Right lobe of liver (tissue), 6 donors: Measurements from ENCODE around the gene HOXD11. TPM values are rescaled to one million over a fixed set of nuclear protein-coding genes. Genes with fewer than 3 reads are reported as not detected.

Source experiments
- ATAC-seq, 4 donors: fragments of 200-7000 bp; cut with Tn5 transposase; one replicate each; pipeline ENCODE4 v1.9.1; 2020; ENCODE audit warnings: mild to moderate bottlenecking in 4 of 4, moderate library complexity in 4 of 4
- DNase-seq, 3 donors: peaks; one replicate each; pipeline ENCODE4 v3.0.0-alpha.2; 2020
- H3K27ac ChIP-seq, 3 donors: fragments of 200-600 bp; one replicate each; pipeline ENCODE4 v1.8.0; 2022
- H3K27me3 ChIP-seq, 2 donors: fragments of 200-600 bp; one replicate each; pipeline ENCODE4 v1.8.0; 2022
- H3K36me3 ChIP-seq, 4 donors: fragments of 200-600 bp; sonication (generic) in 1 of 4; one replicate each; pipeline versions ENCODE4 v1.5.1 to v1.8.0; 2017 to 2022; ENCODE audit warnings: control low read depth in 1 of 4
- H3K4me1 ChIP-seq, 4 donors: fragments of 200-600 bp; sonication (generic) in 1 of 4; one replicate each; pipeline versions ENCODE4 v1.5.1 to v1.8.0; 2017 to 2022; ENCODE audit warnings: control low read depth in 1 of 4
- H3K4me3 ChIP-seq, 3 donors: fragments of 200-600 bp; one replicate each; pipeline ENCODE4 v1.8.0; 2022
- H3K9me3 ChIP-seq, 4 donors: fragments of 200-600 bp; sonication (generic) in 1 of 4; one replicate each; pipeline versions ENCODE4 v1.5.1 to v1.8.0; 2017 to 2022; ENCODE audit warnings: control low read depth in 1 of 4
- POLR2A ChIP-seq: fragments of 450-650 bp; IDR thresholded peaks from one replicate; pipeline ENCODE4 v1.6.1; 2017; ENCODE audit warnings: antibody characterized with exemption, mild to moderate bottlenecking
- WGBS: methylation state at CpG from one replicate; pipeline ENCODE4 v1.1.6; 2018; ENCODE audit warnings: low coverage, low lambda C conversion rate; ENCODE audit not compliant: insufficient coverage; ENCODE audit errors: missing lambda C conversion rate; 5-methylcytosine and 5-hydroxymethylcytosine counted together
- intact Hi-C, 2 donors: fragments of 100-400 bp; cut with DNase I; formaldehyde crosslinking; loops; one replicate each; pipeline versions ENCODE4 v1.11.2 to v1.14.1; 2022
- total RNA-seq, 6 experiments: library from RNA; depleted of rRNA in 2 of 6; stranded (reverse); fragments of >200 nt in 2 of 6; fragmentation: NEBNext Ultra II Directional in 3 of 6; extraction: Animal tissue kit (Norgen Biotek cat#: 25700) in 3 of 6; gene quantifications; one replicate each; pipeline versions ENCODE4 v1.1.0 to v1.2.4, GENCODE V29; 2016 to 2023
- TF ChIP-seq, protein P1 (sequence below), 4 donors: fragments of 200-600 bp in 3 of 4; fragments of 450-650 bp in 1 of 4; IDR thresholded peaks; one replicate each; pipeline versions ENCODE4 v1.5.1 to v1.8.0; 2016 to 2022; ENCODE audit warnings: antibody characterized with exemption in 4 of 4, mild to moderate bottlenecking in 2 of 4
- donor health status: DM: no; HTN: yes; CAD: no.
- donor health status: DM: no; HTN: no; CAD: no.
- donor health status: DM: no; HTN: no; CAD: no.
- donor health status: DM: no; HTN: yes; CAD: no.
- donor health status: DM: no; HTN: yes; CAD: no.

Gene HOXD11
- total RNA-seq, 6 experiments from 2014 or later: not detected

DNA sequence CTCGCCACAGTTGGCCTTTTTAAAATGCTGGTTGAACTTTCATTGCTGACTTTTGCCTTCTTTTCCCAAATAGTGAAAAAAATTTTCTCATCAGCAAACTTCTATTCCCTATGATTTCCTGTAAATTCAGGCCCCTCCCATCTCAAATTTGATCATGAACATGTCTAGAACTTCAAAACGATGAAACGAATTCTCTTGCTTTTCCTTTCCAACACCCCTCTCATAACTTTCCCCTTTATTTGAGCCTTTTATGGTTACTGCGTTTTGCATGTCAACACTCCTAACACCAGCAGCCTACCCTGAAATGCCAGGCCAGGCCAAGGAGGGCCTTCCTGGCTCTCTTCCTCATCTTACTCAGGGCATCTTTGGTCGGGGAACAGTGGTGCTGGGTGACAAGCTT is 16.2 kb upstream of the HOXD11 start:
- no peak for ATAC-seq
- intact Hi-C loops: loop anchor here in 1 of 2 donors (10.0 kb wide), 1 partner anchor 736 kb away; no protein-coding TSS in a partner anchor

DNA sequence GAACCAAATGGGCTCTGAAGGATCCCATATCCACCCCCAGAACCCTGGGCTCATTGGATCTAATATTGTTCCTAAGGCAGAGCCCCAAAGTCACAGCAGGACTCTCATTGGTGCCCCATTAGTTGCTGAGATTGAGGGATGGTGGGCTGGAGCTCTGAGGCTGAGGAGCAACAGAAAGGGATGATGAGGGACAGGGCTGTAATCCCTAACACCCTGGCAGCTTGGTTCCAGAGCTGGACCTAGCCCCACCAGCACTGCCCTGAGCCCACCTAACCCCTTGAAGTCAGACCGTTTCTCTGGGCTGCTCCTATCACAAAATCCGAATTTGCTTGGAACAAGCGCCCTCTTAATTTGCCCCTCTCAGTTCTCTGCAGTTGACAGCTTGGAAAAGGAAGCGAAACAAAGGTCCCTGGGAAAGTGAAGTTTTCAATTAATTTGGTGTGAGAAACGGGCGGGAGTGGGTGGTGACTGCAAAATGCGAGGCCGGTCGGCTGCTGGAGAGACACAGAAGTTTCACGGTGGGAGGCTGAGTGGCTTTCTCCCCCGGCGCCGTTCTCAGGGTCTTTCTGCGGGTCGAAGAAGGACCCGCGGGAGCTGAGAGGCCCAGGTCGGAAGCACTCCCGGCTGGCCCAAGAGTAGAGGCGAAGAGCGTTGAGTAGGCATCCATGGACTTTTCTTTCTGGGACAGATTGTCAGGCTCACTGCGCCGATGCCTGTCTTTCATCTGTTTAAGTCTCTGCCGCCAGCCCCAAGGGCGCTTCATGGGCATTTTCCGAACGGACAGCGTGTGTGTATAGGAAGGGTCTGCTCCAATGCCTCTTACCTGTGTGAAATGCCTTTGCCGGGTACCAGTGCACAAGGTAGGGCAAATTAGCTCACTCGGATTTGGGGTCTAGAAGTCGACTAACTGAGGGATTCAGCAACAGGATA is 15.5 kb upstream of the HOXD11 start:
- H3K27ac ChIP-seq: no peak overlapping the region
- TF ChIP-seq POLR2A: no peak
- TF ChIP-seq, protein P1, sequence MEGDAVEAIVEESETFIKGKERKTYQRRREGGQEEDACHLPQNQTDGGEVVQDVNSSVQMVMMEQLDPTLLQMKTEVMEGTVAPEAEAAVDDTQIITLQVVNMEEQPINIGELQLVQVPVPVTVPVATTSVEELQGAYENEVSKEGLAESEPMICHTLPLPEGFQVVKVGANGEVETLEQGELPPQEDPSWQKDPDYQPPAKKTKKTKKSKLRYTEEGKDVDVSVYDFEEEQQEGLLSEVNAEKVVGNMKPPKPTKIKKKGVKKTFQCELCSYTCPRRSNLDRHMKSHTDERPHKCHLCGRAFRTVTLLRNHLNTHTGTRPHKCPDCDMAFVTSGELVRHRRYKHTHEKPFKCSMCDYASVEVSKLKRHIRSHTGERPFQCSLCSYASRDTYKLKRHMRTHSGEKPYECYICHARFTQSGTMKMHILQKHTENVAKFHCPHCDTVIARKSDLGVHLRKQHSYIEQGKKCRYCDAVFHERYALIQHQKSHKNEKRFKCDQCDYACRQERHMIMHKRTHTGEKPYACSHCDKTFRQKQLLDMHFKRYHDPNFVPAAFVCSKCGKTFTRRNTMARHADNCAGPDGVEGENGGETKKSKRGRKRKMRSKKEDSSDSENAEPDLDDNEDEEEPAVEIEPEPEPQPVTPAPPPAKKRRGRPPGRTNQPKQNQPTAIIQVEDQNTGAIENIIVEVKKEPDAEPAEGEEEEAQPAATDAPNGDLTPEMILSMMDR (IDR thresholded peaks at IDR 0.05): no peak
- no peak for DNase-seq
- ATAC-seq: no peak
- H3K36me3 ChIP-seq: no peaks in the 10 kb centered on the region
- no peak overlapping the region for H3K4me3 ChIP-seq
- intact Hi-C loops: loop anchor here in 1 of 2 donors (10.0 kb wide), 1 partner anchor 737 kb away; no protein-coding TSS in a partner anchor
- 10% methylated on average over 23 of the region's 31 CpGs for WGBS
- peaks cover 0 to 21% (median 4%) of the 10 kb centered on the region in 4 donors for H3K4me1 ChIP-seq
- peaks cover 34 to 84% of the 10 kb centered on the region in 2 donors for H3K27me3 ChIP-seq
- no peaks in the 10 kb centered on the region for H3K9me3 ChIP-seq

More for the DNA sequence above, 16.2 kb upstream of the HOXD11 start:
- TF ChIP-seq, protein P1 (IDR thresholded peaks at IDR 0.05): no peak
- no peak for TF ChIP-seq POLR2A
- H3K4me1 ChIP-seq: peaks cover 0 to 16% (median 4%) of the 10 kb centered on the region in 4 donors
- no peak overlapping the region for H3K4me3 ChIP-seq
- no peak overlapping the region for H3K27ac ChIP-seq
- peaks cover 38 to 76% of the 10 kb centered on the region in 2 donors for H3K27me3 ChIP-seq
- no peaks in the 10 kb centered on the region for H3K36me3 ChIP-seq
- H3K9me3 ChIP-seq: no peaks in the 10 kb centered on the region
- WGBS: 13% methylated on average over 5 of the region's 5 CpGs
- DNase-seq: no peak

DNA sequence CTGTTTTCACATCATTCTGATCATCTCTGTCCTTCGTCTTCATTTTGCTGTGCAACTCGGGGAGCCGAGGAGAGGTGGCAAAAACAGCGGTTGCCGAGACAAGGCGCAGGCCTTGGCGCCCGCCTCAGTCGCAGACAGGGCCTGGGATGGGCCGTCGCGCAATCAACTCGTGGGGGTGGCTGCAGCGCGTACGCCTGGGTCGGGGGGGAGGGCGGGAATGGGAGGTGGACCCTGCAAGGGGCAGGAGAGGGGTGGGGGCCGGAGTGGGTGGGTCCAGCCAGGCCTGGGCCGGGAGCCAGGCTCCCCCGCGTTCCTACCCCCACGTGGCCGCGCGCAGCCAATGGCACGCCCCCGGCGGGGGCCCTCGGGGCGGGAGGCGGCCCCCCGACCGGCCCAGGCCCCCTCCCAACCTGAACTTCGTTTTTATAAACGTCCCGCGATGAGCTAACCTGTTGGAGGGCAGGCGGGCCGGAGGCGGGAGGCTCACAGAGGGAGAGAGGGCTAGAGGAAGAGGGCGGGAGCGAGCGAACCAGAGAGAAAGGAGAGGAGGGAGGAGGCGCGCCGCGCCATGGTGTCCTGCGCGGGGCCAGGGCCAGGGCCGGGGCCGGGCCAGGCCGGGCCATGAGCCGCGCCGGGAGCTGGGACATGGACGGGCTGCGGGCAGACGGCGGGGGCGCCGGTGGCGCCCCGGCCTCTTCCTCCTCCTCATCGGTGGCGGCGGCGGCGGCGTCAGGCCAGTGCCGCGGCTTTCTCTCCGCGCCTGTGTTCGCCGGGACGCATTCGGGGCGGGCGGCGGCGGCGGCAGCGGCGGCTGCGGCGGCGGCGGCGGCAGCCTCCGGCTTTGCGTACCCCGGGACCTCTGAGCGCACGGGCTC is 14.6 kb upstream of the HOXD11 start, which contains the start of gene HOXD13:
HOXD13 (plus strand) TSS at position 452 of the 875 bp plus-strand sequence; CDS start at position 622, 170 bp downstream.
- no peak within 1 kb of the TSS for H3K4me3 ChIP-seq
- TF ChIP-seq, protein P1 (IDR thresholded peaks at IDR 0.05): no peak
- TF ChIP-seq POLR2A: no peak
- peaks cover 24 to 84% of the 10 kb centered on the region in 2 donors for H3K27me3 ChIP-seq
- no peaks in the 10 kb centered on the region for H3K9me3 ChIP-seq
- DNase-seq: no peak
- under 1% methylated on average over 17 of the region's 95 CpGs for WGBS
- peaks cover 0 to 30% (median 8%) of the 10 kb centered on the region in 4 donors for H3K4me1 ChIP-seq
- no peak for ATAC-seq
- intact Hi-C loops: loop anchor here in 1 of 2 donors (10.0 kb wide), 1 partner anchor 738 kb away; no protein-coding TSS in a partner anchor
- no peaks in the 10 kb centered on the region for H3K36me3 ChIP-seq
- H3K27ac ChIP-seq: no peak within 1 kb of the TSS
